IMR-90 (cell line): Measurements from ENCODE around the gene ZBTB33. TPM values are rescaled to one million over a fixed set of nuclear protein-coding genes. Genes with fewer than 3 reads are reported as not detected.

Source experiments
- ATAC-seq: fragments of 200-7000 bp; cut with Tn5 transposase; 2 replicates; pipeline ENCODE4 v1.9.1; 2020; ENCODE audit warnings: low read depth, mild to moderate bottlenecking, moderate library complexity
- Bru-seq: library from RNA; stranded (reverse); fragments of 400-500 nt; gene quantifications from one replicate; lab custom pipeline; 2021; lab: Mats Ljungman, UMichigan
- BruChase-seq, 2 experiments: library from RNA; stranded (reverse); fragments of 400-500 nt; gene quantifications; one replicate each; lab custom pipeline; 2021; lab: Mats Ljungman, UMichigan
- BruUV-seq: library from RNA; stranded (reverse); fragments of 400-500 nt; replicated peaks from 2 replicates; lab custom pipeline; 2021; lab: Mats Ljungman, UMichigan
- CTCF ChIA-PET: fragments of 300-600 bp; formaldehyde crosslinking; extraction: SDS; loops from one replicate; lab custom pipeline; 2021; ENCODE audit warnings: antibody characterized with exemption; lab: Yijun Ruan, JAX
- POLR2A ChIA-PET: fragments of 300-600 bp; sonication (Branson Sonifier 250); formaldehyde crosslinking; loops from one replicate; lab custom pipeline; 2022; ENCODE audit warnings: antibody characterized with exemption; ENCODE audit not compliant: unreplicated experiment; lab: Charles Lee
- DNase-seq: peaks from one replicate; pipeline ENCODE4 v3.0.0; 2013
- H2AFZ ChIP-seq: replicated peaks from 2 replicates; pipeline ENCODE3; 2013; ENCODE audit warnings: low read length, mild to moderate bottlenecking; ENCODE audit not compliant: poor library complexity
- H2AK5ac ChIP-seq: 2 replicates; pipeline ENCODE4 v1.6.1; 2013; ENCODE audit warnings: low read depth, low read length, inconsistent platforms
- H2AK9ac ChIP-seq: replicated peaks from 2 replicates; pipeline ENCODE3; 2013; ENCODE audit warnings: mild to moderate bottlenecking, low read depth, low read length, moderate library complexity; ENCODE audit not compliant: poor library complexity
- H2BK120ac ChIP-seq: 2 replicates; pipeline ENCODE4 v1.6.1; 2013; ENCODE audit warnings: low read depth, low read length, inconsistent platforms
- H2BK15ac ChIP-seq: 3 replicates; pipeline ENCODE4 v1.6.1; 2013; ENCODE audit warnings: low read depth, low read length, inconsistent platforms
- H2BK20ac ChIP-seq: 2 replicates; pipeline ENCODE4 v1.6.1; 2013; ENCODE audit warnings: low read depth, mild to moderate bottlenecking, inconsistent platforms, low read length, moderate library complexity
- H2BK5ac ChIP-seq: 2 replicates; pipeline ENCODE4 v1.6.1; 2013; ENCODE audit warnings: mild to moderate bottlenecking, low read depth, low read length, inconsistent platforms; ENCODE audit not compliant: poor library complexity, severe bottlenecking
- H3K14ac ChIP-seq: replicated peaks from 2 replicates; pipeline ENCODE4 v1.6.1; 2013; ENCODE audit warnings: low read depth, low read length, inconsistent platforms
- H3K18ac ChIP-seq: 2 replicates; pipeline ENCODE4 v1.6.1; 2013; ENCODE audit warnings: low read depth, low read length, control low read depth
- H3K23ac ChIP-seq: 2 replicates; pipeline ENCODE4 v1.6.1; 2013; ENCODE audit warnings: low read depth, low read length, inconsistent platforms
- H3K27ac ChIP-seq: 2 replicates; pipeline ENCODE4 v1.5.1; 2013; ENCODE audit warnings: mild to moderate bottlenecking, control low read depth, low read length; ENCODE audit not compliant: insufficient read depth
- H3K27me3 ChIP-seq: 2 replicates; pipeline ENCODE4 v1.6.1; 2013; ENCODE audit warnings: low read length; ENCODE audit not compliant: control insufficient read depth, insufficient read depth
- H3K36me3 ChIP-seq: 2 replicates; pipeline ENCODE4 v1.6.1; 2013; ENCODE audit warnings: low read length, mixed read lengths; ENCODE audit not compliant: control insufficient read depth, insufficient read depth
- H3K4ac ChIP-seq: 2 replicates; pipeline ENCODE4 v1.6.1; 2013; ENCODE audit warnings: low read depth, low read length, inconsistent platforms
- H3K4me1 ChIP-seq: 2 replicates; pipeline ENCODE4 v1.6.1; 2013; ENCODE audit warnings: low read length, mixed read lengths; ENCODE audit not compliant: control insufficient read depth, insufficient read depth
- H3K4me2 ChIP-seq: 2 replicates; pipeline ENCODE4 v1.6.1; 2013; ENCODE audit warnings: low read depth, mild to moderate bottlenecking, control low read depth, low read length, moderate library complexity
- H3K4me3 ChIP-seq: 2 replicates; pipeline ENCODE4 v1.5.1; 2013; ENCODE audit warnings: low read depth, mild to moderate bottlenecking, control low read depth, low read length, moderate library complexity; ENCODE audit not compliant: insufficient read depth
- H3K56ac ChIP-seq: 2 replicates; pipeline ENCODE4 v1.6.1; 2013; ENCODE audit warnings: low read length, inconsistent platforms; ENCODE audit not compliant: insufficient read depth; ENCODE audit errors: extremely low read depth
- H3K79me1 ChIP-seq, 2 experiments: 2 replicates each; pipeline ENCODE4 v1.6.1; 2013; ENCODE audit warnings: low read length in 2 of 2, inconsistent platforms in 1 of 2, low read depth in 1 of 2
- H3K9ac ChIP-seq: 2 replicates; pipeline ENCODE4 v1.6.1; 2013; ENCODE audit warnings: low read depth, low read length, control low read depth
- H3K9me1 ChIP-seq: 2 replicates; pipeline ENCODE4 v1.6.1; 2013; ENCODE audit warnings: low read length, inconsistent platforms; ENCODE audit not compliant: insufficient read depth
- H3K9me3 ChIP-seq: 2 replicates; pipeline ENCODE4 v1.6.1; 2013; ENCODE audit warnings: low read length; ENCODE audit not compliant: control insufficient read depth, insufficient read depth
- H4K20me1 ChIP-seq: 2 replicates; pipeline ENCODE4 v1.6.1; 2013; ENCODE audit warnings: low read length, inconsistent platforms; ENCODE audit not compliant: insufficient read depth
- H4K5ac ChIP-seq: 2 replicates; pipeline ENCODE4 v1.6.1; 2013; ENCODE audit warnings: mild to moderate bottlenecking, low read depth, low read length, control low read depth
- H4K8ac ChIP-seq, 2 experiments: 2 replicates each; pipeline ENCODE4 v1.6.1; 2013; ENCODE audit warnings: low read depth in 2 of 2, low read length in 2 of 2, control low read depth in 1 of 2, inconsistent platforms in 1 of 2
- H4K91ac ChIP-seq: 2 replicates; pipeline ENCODE4 v1.6.1; 2013; ENCODE audit warnings: low read depth, low read length, inconsistent platforms; ENCODE audit not compliant: insufficient read depth
- MAZ ChIP-seq: IDR thresholded peaks from 2 replicates; pipeline ENCODE4 v1.6.1; 2012; ENCODE audit warnings: low read depth, mild to moderate bottlenecking, low read length, improper control_type of control experiment, moderate library complexity, borderline replicate concordance
- NFE2L2 ChIP-seq: fragments of 150-350 bp; IDR thresholded peaks from 2 replicates; pipeline ENCODE4 v1.6.1; 2016; ENCODE audit warnings: low read depth, mild to moderate bottlenecking, low read length
- RAD21 ChIP-seq: IDR thresholded peaks from 2 replicates; pipeline ENCODE4 v1.6.1; 2012; ENCODE audit warnings: low read length, improper control_type of control experiment
- SMC3 ChIP-seq: fragments of 150-350 bp; IDR thresholded peaks from 2 replicates; pipeline ENCODE4 v1.6.1; 2016; ENCODE audit warnings: low read depth, mild to moderate bottlenecking, antibody characterized with exemption, low read length, moderate library complexity
- WGBS, 2 experiments: methylation state at CpG; one replicate each; pipeline versions ENCODE4 v1.1.5 to v1.1.7; 2013; ENCODE audit warnings: missing lambda C conversion rate in 2 of 2; ENCODE audit not compliant: insufficient read length in 1 of 2; ENCODE audit errors: extremely low coverage in 2 of 2; 5-methylcytosine and 5-hydroxymethylcytosine counted together
- dilution Hi-C: fragments of 300-500 bp; cut with HindIII; formaldehyde crosslinking; loops from one replicate; pipeline ENCODE4 v1.14.3; 2018; ENCODE audit warnings: low sequenced_read_pairs; ENCODE audit not compliant: unreplicated experiment
- in situ Hi-C: fragments of 300-500 bp; cut with MboI; formaldehyde crosslinking; loops from 3 replicates; pipeline ENCODE4 v1.14.3; 2019; ENCODE audit warnings: low sequenced_read_pairs, inconsistent platforms, mixed read lengths
- intact Hi-C: fragments of 100-400 bp; cut with micrococcal nuclease; formaldehyde crosslinking; loops from 2 replicates; pipeline ENCODE4 v1.10.0; 2022
- long read RNA-seq: library from polyadenylated mRNA; unstranded; transcript quantifications from one replicate; pipeline ENCODE4 v2.0.0, GENCODE V29; 2021; ENCODE audit not compliant: unreplicated experiment
- polyA plus RNA-seq, 3 experiments: library from polyadenylated mRNA; depleted of rRNA; stranded (reverse); fragments of >200 nt; gene quantifications; 2 replicates each; pipeline ENCODE4 v1.2.3, GENCODE V29; 2012; ENCODE audit warnings: low replicate concordance in 1 of 3
- total RNA-seq: library from RNA; depleted of rRNA; stranded (reverse); fragments of >200 nt; gene quantifications from 2 replicates; pipeline ENCODE4 v1.2.3, GENCODE V29; 2012; rRNA removed
- TF ChIP-seq, protein P1 (sequence below): fragments of 150-350 bp; IDR thresholded peaks from 2 replicates; pipeline ENCODE4 v1.6.1; 2016; ENCODE audit warnings: low read depth, mild to moderate bottlenecking, low read length, moderate library complexity, borderline replicate concordance
- TF ChIP-seq, protein P2 (sequence below): conservative IDR thresholded peaks from 2 replicates; pipeline ENCODE4 v1.5.1; 2012; ENCODE audit warnings: mild to moderate bottlenecking, low read depth, low read length, improper control_type of control experiment

Gene ZBTB33, protein sequence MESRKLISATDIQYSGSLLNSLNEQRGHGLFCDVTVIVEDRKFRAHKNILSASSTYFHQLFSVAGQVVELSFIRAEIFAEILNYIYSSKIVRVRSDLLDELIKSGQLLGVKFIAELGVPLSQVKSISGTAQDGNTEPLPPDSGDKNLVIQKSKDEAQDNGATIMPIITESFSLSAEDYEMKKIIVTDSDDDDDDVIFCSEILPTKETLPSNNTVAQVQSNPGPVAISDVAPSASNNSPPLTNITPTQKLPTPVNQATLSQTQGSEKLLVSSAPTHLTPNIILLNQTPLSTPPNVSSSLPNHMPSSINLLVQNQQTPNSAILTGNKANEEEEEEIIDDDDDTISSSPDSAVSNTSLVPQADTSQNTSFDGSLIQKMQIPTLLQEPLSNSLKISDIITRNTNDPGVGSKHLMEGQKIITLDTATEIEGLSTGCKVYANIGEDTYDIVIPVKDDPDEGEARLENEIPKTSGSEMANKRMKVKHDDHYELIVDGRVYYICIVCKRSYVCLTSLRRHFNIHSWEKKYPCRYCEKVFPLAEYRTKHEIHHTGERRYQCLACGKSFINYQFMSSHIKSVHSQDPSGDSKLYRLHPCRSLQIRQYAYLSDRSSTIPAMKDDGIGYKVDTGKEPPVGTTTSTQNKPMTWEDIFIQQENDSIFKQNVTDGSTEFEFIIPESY
- 16.3 and 20.8 TPM in 2 replicates for total RNA-seq
- 2.0 and 3.3 TPM in 2 replicates for polyA plus RNA-seq (2012; rRNA removed)
- polyA plus RNA-seq (2012; cell fraction: cytosol; rRNA removed), result 0.35 and 0.53 TPM in 2 replicates
- polyA plus RNA-seq (2012; cell fraction: nucleus; rRNA removed; ENCODE audit: low replicate concordance), result 0.16 and 1.8 TPM in 2 replicates
- percentile 59 among the genes with signal in this experiment for Bru-seq, nascent RNA
- BruChase-seq, experiment 1, labeled RNA remaining after a 6-hour chase, result percentile 68 among the genes with signal in this experiment
- BruChase-seq, experiment 2, labeled RNA remaining after a 2-hour chase, result percentile 95 among the genes with signal in this experiment
- long read RNA-seq, full-length matches to known transcripts, result 5 of 8 reads
- long read RNA-seq, partial matches to known transcripts, result 3 of 8 reads
- long read RNA-seq, other reads (novel, unspliced or antisense), result 0 of 8 reads

DNA sequence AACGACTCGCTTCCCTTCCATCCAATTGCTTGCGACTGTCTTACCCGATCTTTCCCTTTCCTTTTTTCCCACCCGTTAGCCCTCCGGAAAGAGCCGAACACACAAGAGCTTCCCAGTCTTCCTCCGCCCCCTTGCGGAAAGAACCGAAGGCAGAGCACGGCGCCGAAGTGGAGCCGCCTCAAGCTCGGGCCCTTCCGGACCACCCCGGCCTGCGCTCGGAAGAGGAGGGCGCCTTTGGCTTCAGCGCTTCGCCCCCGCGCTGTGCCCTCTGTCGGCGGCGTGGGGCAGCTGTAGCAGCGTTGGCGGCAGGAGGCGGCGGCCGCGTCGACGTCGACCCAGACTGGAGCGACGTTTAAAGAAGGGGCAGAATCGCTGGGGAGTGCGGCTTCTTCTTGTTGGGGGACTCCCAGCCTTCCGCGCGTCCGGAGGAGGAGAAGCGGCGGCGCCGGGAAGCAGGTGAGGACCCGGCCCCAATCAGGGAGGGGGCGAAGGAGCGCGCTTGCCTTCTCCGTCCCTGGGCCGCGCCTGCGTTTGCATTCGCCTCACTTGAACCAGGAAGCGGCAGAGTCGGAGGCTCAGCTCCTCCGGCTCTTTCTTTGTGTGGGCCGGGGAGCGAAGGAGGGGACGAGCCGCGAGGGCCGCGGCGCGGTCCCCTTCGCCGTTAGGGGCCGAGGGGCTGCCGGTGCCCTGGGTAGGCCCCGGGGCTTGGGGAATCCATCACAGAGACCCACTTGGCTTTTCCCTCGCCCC is at the start of gene ZBTB33:
Gene ZBTB33 (plus strand): TSS at position 291 of the 750 bp plus-strand sequence. CDS start 2,604 bp downstream, outside the sequence.
- Histone ChIP-seq H2BK5ac (peak within 1 kb of the TSS; percentile 73), H4K91ac (0 out of 2 replicates have a peak within 1 kb of the TSS, but pooled peaks have one; percentile 29), H2BK20ac (no peak within 1 kb of the TSS), H4K5ac (peak within 1 kb of the TSS; percentile 53; the same call in 1 of the 2 replicates), H3K79me1 (peaks cover 6% of the 10 kb centered on the region in 2 experiments; a peak in 2 of 4 replicates), H4K8ac (peak within 1 kb of the TSS in 1 of 2 experiments; percentile 65; a peak in 2 of 4 replicates), H3K4me1 (no peaks in the 10 kb centered on the region), H3K18ac (peak within 1 kb of the TSS; percentile 33; the same call in 1 of the 2 replicates), H2BK15ac (no peak within 1 kb of the TSS), H3K9me1 (no peaks in the 10 kb centered on the region), H3K27ac (peak within 1 kb of the TSS; percentile 82), H3K23ac (peak within 1 kb of the TSS; percentile 53), H2AK9ac (peak within 1 kb of the TSS; percentile 89), H3K56ac (peak within 1 kb of the TSS; percentile 62; the same call in 1 of the 2 replicates), H3K9me3 (no peaks in the 10 kb centered on the region), H3K4ac (peak within 1 kb of the TSS; percentile 79; the same call in 1 of the 2 replicates), H3K14ac (0 out of 2 replicates have a peak within 1 kb of the TSS, but pooled peaks have one; percentile 76), H3K36me3 (peaks cover 3% of the 10 kb centered on the region; the same call in 1 of the 2 replicates), H3K9ac (peak within 1 kb of the TSS; percentile 82), H3K27me3 (0 out of 2 replicates have a peak, but pooled peaks cover 2% of the 10 kb centered on the region), H3K4me3 (peak within 1 kb of the TSS; percentile 95), H3K4me2 (peak within 1 kb of the TSS; percentile 71), H2AFZ (peak within 1 kb of the TSS; percentile 91), H2AK5ac (peak within 1 kb of the TSS; percentile 36; the same call in 1 of the 2 replicates), H4K20me1 (no peaks in the 10 kb centered on the region), H2BK120ac (no peak within 1 kb of the TSS)
- ATAC-seq (peak; percentile 99), DNase-seq (peak; percentile 92)
- BruUV-seq, result no TSS peak
- 39% methylated on average over 8 of the region's 75 CpGs; no CpG with 5 or more reads in 1 of the 2 experiments for WGBS, 2 experiments
- POLR2A ChIA-PET, result no interaction called here
- dilution Hi-C loops, result no loop called here
- in situ Hi-C loops, result no loop called here
- CTCF ChIA-PET, result no interaction called here
- intact Hi-C loops, result loop anchor here (5.0 kb wide), 1 partner anchor 217 kb away; the partner anchor contains the start of gene LAMP2
- TF ChIP-seq, protein P1, sequence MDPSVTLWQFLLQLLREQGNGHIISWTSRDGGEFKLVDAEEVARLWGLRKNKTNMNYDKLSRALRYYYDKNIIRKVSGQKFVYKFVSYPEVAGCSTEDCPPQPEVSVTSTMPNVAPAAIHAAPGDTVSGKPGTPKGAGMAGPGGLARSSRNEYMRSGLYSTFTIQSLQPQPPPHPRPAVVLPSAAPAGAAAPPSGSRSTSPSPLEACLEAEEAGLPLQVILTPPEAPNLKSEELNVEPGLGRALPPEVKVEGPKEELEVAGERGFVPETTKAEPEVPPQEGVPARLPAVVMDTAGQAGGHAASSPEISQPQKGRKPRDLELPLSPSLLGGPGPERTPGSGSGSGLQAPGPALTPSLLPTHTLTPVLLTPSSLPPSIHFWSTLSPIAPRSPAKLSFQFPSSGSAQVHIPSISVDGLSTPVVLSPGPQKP, result no peak
- no peak for TF ChIP-seq NFE2L2
- TF ChIP-seq SMC3, result no peak
- TF ChIP-seq, protein P2, sequence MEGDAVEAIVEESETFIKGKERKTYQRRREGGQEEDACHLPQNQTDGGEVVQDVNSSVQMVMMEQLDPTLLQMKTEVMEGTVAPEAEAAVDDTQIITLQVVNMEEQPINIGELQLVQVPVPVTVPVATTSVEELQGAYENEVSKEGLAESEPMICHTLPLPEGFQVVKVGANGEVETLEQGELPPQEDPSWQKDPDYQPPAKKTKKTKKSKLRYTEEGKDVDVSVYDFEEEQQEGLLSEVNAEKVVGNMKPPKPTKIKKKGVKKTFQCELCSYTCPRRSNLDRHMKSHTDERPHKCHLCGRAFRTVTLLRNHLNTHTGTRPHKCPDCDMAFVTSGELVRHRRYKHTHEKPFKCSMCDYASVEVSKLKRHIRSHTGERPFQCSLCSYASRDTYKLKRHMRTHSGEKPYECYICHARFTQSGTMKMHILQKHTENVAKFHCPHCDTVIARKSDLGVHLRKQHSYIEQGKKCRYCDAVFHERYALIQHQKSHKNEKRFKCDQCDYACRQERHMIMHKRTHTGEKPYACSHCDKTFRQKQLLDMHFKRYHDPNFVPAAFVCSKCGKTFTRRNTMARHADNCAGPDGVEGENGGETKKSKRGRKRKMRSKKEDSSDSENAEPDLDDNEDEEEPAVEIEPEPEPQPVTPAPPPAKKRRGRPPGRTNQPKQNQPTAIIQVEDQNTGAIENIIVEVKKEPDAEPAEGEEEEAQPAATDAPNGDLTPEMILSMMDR, result peak; percentile 55
- no peak for TF ChIP-seq RAD21
- peak; percentile 54; the same call in 1 of the 2 replicates for TF ChIP-seq MAZ
